HG03159 (cell line): ENCODE results near the gene AADACL4.

ENCODE experiments used
- ATAC-seq: cut with Tn5 transposase; IDR thresholded peaks from one replicate; pipeline ENCODE4 v1.9.1; 2021; ENCODE audit warnings: mild to moderate bottlenecking, moderate library complexity; ENCODE audit not compliant: unreplicated experiment

AADACL4 gene

DNA sequence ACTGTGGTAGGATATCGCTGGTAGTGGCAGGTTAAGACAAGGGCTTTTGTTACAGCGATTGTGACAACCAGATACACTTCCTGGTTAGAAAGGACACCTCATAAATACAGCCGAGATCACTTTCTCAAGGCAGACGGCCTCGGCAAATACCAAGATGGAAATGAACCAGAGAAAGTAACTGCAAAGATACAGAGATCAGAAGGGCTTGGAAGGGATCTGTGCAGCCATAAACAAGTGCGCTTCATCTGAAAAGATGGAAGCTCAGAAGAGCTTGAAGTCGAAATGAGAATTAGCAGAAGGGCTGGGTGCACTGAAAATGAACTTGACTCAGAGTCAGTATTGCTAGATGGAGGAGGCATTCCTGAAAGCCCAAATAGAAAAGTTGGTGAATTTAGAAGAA lies 32.9 kb upstream of the AADACL4 start:
- no peak for ATAC-seq

DNA sequence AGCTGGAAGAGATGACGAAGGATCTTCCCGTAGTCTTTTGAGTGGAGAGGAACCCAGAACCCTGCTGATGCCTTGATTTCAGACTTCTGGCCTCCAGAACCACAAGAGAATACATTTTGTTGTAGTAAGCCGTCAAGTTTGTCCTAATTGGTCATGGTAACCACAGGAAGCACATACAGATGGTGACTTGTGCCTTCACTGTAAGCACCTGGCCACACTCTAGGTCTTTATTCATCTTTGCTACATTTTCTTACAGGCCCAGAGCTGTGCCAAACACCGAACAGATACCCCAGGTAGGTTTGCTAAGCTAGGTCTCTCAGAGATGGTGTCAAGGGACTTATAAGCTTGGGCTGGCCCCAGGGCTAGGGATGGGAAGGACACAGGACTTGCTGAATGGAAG lies 30.7 kb upstream of the AADACL4 start:
- ATAC-seq, result no peak

- ATAC-seq, result no peak
These were observed 29.3 kb upstream of the AADACL4 start for GRCh38 chr1:12614402-12615158.

- ATAC-seq, result no peak
These were observed 28.6 kb upstream of the AADACL4 start for GRCh38 chr1:12615159-12615864.

DNA sequence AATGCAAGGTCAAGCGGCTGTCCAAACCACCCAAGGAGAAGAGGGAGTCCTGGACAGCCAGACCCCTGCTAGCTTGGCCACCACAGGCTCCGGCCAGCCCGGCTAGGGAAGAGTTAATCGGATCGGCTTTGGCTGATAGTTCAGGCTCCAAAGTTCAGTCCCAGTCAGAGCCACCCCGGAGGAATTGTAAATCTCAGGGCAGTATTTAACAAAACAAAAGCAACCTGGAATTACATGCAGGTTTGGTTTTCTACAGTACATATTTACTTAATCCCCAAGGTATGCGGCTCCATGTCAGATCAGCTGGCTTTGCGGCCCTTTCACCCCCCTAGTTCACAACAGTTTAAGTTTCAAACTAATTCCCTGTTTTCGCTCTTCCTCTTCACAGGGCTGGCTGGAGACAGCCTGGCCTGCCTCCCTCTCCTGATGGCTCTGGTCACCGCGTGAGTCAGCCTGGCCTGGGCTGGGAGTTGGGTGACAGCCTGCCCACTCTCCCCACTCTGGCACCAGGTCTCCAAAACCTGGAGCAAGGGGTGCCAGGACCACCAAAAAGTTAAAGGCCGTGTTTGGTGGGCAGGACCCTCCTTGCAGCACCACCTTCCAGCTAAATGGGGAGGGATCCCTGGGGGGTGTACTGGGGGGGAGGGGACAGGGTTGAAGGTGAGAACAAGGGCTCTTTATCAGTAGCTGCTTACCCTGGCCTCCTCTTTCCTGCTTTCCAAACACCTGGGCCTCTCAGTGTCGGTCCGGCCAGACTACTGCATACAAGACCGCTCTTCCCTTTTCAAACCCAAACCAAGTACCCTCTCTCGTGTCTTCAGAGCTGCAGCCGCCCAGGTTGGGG lies 27.8 kb upstream of the AADACL4 start:
- ATAC-seq, result no peak

DNA sequence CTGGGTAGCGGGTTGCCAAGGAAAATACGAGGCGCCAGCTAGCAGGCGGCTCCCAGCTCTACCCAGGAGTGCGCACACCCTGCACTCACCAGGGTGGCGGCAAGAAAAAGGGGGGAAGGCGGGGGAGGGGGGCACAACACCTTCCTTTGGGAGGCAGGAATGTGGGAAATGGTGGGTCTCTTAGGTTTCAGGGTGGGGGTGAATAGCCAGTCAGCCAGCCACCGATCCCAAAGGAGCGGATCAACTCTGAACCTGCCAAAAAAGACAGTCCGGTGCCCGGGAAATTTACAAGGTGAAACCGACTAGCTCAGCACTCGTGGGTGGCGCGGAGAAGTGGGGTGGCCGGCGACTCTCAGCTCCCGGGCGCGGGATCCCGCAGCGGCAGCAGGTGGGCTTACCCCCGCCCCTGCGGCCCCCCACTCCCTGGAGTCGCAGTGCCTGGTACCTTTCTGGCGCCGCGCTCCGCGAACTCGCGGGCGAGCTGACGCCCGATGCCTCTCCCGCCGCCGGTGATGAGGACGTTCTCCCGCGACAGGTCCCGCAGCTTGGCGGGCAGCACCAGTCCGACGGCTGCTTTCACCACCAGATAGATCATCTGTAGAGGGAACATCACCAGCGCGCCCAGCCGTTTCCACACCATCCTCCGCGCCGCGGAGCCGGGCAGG lies 27.0 kb upstream of the AADACL4 start:
- ATAC-seq, result no peak

DNA sequence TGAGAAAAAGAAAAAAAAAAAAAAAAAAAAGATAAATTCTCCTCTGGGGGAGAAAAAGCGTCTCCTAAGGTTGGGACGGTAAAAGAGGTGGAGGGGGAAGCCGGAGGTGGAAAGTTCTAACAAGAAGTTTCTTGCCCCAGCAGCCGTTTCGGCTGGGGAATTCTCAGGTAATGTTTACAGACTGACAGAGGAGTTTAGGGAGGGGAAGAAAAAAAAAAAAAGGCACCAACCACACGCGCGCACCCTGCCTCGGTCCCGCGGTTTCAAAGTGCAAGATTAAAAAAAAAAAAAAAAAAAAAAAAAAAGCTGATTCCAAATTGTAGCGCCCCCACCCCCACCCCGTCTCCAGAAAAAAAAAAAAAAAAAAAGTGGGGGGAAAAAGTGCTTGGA lies 26.4 kb upstream of the AADACL4 start:
- ATAC-seq, result no peak

DNA sequence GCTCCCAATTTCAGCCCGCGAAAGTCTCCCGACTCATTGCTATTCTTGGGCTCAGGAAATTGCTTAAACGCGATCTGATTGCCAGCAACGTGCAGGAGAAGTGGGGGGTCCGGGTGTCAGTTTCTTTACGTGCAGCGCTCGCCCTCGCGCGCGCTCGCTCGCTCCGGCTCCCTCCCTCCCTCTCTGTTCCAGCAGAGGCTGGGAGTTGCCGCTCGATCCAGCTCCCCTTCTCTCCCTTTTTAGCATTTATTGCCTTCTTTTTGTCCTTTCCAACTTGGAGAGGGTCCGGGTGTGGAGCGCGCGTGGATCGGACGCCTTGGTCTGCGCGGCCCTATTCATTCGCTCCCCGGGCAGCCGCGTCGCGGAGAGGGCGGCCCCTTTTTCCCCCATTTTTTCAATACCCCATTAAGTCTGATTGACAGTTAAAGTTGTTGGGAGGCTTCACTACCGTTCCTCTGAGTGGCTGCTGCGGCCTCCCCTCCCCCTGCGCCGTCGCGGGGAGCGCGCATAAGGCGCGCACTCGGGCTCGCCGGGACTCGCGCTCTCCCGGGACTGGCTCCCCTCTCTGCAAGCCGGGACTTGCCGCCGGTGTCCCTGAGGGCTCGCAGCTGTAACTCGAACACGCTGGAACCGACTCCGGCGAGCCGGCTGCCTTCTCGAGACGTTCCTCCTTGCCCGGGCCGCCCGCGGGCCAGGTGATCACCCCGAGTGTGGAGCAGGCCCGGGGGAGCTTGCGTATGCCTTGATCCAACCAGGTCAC lies 25.8 kb upstream of the AADACL4 start, which contains the start of gene DHRS3:
DHRS3 (minus strand) TSS at position 310 of the 760 bp plus-strand sequence. CDS start 862 bp downstream, outside the sequence.
- ATAC-seq, result no peak

GRCh38 chr1:12618661-12618964 lies 25.3 kb upstream of the AADACL4 start:
- ATAC-seq, result no peak

DNA sequence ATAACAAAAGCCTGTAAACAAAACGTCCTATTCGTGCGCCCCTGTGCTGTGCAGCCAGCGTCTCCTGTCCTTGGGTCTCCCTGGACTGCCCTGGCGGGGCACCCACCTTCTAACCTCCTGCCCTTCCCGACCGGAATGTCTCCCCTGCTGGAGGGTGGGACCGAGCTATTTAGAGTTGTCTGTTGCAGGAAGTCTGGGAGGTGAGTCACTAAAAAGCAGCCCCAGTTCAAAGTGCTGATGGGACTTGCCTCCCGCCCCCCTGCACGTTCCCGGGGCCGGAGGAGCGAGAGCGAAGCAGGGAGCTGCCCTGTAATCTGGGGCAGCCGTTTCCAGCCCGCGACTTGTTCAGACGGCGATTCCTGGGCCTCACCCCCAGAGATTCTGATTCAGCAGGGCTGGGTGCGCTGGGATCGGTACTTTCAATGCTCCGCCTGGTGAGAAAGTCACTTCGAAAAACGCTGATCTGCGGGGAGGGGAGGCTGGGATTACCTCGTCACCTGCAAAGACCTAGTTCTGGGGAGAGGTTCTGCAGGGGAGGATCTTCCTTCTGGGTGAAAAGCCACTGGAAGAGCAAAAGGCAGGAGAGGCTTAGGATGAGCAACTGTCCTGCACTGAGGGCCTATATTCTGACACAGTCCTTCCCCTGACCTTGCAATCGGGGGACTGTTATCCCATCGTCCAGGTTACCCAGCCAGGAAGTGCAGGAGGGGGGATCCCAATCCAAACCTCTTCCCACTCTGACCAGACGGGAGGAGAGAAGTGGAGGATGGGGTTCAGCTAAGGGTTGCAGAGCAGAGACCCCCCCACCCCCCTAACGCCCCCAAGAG lies 24.7 kb upstream of the AADACL4 start:
- ATAC-seq, result no peak

DNA sequence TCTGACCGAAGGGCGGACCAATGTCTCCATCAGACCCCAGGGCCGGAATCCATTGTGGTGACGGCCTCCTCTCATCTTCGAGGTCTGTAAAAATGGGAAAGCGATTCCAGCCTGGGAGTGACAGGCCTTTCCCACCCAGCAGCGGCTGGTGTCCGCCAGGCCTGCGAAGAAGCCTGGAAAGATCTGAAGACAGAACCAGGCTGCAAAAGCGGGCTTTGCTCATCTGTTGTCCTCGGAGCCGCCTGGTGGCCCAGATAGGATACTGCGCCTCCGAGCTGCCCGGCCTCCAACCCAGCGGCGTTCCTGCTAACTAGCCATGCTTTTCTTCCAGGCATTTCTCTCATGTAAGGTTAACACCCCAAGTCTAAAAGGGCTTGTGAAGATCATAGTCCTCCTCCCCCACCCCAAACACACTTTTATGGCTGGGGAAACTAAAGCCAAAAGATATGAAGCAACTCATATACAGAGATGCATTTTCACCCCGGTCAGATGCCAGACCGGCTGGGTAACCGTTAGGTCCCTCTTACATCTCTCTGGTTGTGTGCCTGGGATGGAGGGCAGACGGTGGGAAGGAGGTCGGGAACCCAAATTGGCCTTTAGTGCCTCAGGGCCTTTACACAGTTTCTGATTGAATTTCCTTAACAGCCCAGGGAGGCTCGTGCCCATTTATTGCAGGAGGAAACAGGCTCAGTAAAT lies 23.9 kb upstream of the AADACL4 start:
- no peak for ATAC-seq

DNA sequence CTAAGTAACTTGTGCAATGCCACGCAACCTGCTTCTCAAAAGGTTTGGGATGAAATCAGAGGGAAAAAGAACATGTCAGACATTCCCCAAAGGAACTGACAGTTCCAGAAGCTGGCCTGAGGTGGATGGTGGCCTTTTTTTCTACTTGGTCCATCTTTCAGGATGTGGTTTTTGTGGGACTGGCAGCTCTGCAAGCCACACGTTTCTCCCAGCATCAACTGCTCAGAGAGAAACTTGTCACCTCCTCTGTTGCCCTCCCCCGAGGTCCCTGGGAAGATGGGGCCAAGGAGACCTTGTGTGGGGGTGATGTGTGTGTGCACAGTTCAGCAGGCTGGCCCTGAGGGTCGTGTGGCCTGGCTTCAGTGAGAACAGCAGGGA lies 23.4 kb upstream of the AADACL4 start:
- ATAC-seq, result no peak

GRCh38 chr1:12620931-12621330 lies 23.0 kb upstream of the AADACL4 start:
- ATAC-seq, result no peak

GRCh38 chr1:12621346-12622335 lies 22.2 kb upstream of the AADACL4 start:
- ATAC-seq, result no peak

GRCh38 chr1:12622506-12622905 lies 21.4 kb upstream of the AADACL4 start:
- no peak for ATAC-seq

GRCh38 chr1:12625276-12625675 lies 18.6 kb upstream of the AADACL4 start:
- ATAC-seq, result no peak

DNA sequence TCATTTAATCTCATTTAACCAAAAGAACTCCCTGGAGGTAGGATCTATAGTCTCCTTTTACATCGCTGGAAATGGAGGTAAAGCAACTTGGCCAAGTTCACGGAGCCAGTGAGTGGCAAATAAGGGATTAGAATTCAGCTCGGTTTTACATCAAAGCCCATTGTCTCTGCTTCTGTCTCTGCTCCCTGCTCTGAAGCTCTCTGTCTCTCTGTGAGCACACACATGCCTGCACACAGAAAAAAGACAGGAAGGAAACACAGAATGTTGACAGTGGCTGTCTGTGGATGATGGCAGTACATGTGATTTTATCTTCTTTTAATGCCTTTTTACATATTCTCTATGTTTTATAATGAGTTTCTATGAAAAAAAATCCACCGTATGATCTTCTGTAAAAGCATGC lies 17.0 kb upstream of the AADACL4 start:
- no peak for ATAC-seq

GRCh38 chr1:12627296-12627695 lies 16.6 kb upstream of the AADACL4 start:
- no peak for ATAC-seq
